ENCODE data around the gene ENOX1. TPM values are rescaled to one million over a fixed set of nuclear protein-coding genes. Genes with fewer than 3 reads are reported as not detected.

The ENOX1 gene
- total and polyA plus RNA-seq, 4 experiments from 2014 or later = not detected

DNA sequence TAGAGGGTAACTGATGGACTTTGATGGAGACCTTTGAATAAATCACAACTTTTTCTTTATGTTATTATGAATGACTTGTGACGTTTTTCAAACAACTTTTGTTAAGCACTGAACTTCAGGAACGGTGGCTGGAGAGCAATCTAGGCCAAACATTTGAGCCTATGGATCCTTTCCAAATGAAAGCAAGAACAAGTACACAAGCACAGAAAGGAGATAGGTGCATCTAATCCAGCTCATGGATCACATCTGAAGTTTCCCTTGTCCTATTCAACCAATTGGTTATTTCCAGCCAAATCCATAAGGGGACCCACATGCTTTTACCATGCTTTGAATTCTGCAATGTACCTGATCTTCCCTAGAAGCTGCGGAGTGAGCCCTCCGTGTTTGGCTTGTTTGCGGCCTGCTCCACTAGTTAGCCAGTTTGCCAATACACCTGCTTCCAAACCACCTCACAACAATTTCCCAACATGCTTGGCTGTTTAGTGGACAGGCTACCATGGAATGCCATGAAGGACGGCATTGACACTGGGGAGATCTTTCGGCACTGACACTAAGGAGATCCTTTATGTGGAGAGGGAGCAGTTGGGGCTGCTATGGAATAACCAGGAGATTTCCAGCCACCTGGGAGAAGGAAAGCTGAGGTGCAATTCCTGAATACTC is 447.5 kb downstream of the ENOX1 start:
- no peaks in the 10 kb centered on the region for H3K36me3 Mint-ChIP-seq
- POLR2A ChIA-PET (ENCODE audit: partially characterized antibody) = no interaction called here
- H3K27me3 Mint-ChIP-seq = peaks cover 4 to 5% of the 10 kb centered on the region in 2 donors
- intact Hi-C loops (cut with micrococcal nuclease) = no loop called here
- no peaks in the 10 kb centered on the region for H3K36me3 ChIP-seq (ENCODE audit: insufficient read depth, low read length)
- CTCF ChIA-PET (ENCODE audit: partially characterized antibody) = no interaction called here
- H3K27ac ChIP-seq (ENCODE audit: low read depth, low read length) = no peak overlapping the region
- no peak for DNase-seq
- no peak overlapping the region for H3K27ac Mint-ChIP-seq
- no peak overlapping the region for H3K4me3 ChIP-seq (ENCODE audit: low read length in 2 of 2)
- no peaks in the 10 kb centered on the region for H3K4me1 ChIP-seq (ENCODE audit: insufficient read depth, low read length)
- no peaks in the 10 kb centered on the region for H3K9me3 Mint-ChIP-seq
- no peak overlapping the region for H3K4me3 Mint-ChIP-seq
- no peaks in the 10 kb centered on the region for H3K4me1 Mint-ChIP-seq
- no peaks in the 10 kb centered on the region for H3K9me3 ChIP-seq (ENCODE audit: control insufficient read depth in 1 of 2, low read length in 2 of 2)
- H3K27me3 ChIP-seq (ENCODE audit: insufficient read depth, low read length) = no peaks in the 10 kb centered on the region

DNA sequence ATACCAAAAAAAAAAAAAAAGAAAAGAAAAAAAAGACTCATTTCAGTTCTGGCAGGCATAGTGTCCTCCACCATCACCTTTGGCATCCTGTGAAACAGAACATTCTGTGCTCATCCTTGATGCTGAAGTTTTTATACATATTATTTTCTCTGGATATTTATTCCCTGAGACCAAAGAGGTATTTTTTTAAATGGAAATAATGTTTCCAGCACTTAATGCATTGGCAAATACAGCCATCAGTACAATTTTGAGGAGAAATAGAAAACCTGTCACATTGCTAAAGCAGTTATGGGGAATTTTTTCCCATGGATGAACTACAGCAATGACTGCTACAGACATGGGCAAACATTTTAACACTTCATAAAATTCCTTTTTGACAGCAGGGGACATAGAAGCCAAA is 451.0 kb downstream of the ENOX1 start:
- Mint-ChIP-seq H3K4me3 (no peak overlapping the region), H3K27ac (no peak overlapping the region), H3K27me3 (peaks cover 1 to 6% of the 10 kb centered on the region in 2 donors), H3K4me1 (no peaks in the 10 kb centered on the region), H3K36me3 (no peaks in the 10 kb centered on the region), H3K9me3 (no peaks in the 10 kb centered on the region)
- intact Hi-C loops (cut with micrococcal nuclease) = no loop called here
- ChIA-PET POLR2A (ENCODE audit: partially characterized antibody) (no interaction called here), CTCF (ENCODE audit: partially characterized antibody) (interaction anchor here (0.6 to 0.9 kb wide), 3 partner anchors 13 to 517 kb away, joined by 3 to 4 read pairs (median 4); no protein-coding TSS in a partner anchor)
- H3K27ac ChIP-seq (ENCODE audit: low read depth, low read length) = no peak overlapping the region
- H3K9me3 ChIP-seq (ENCODE audit: control insufficient read depth in 1 of 2, low read length in 2 of 2) = no peaks in the 10 kb centered on the region
- H3K4me1 ChIP-seq (ENCODE audit: insufficient read depth, low read length) = no peaks in the 10 kb centered on the region
- no peak for DNase-seq
- H3K4me3 ChIP-seq (ENCODE audit: low read length in 2 of 2) = no peak overlapping the region
- no peaks in the 10 kb centered on the region for H3K36me3 ChIP-seq (ENCODE audit: insufficient read depth, low read length)
- H3K27me3 ChIP-seq (ENCODE audit: insufficient read depth, low read length) = no peaks in the 10 kb centered on the region

DNA sequence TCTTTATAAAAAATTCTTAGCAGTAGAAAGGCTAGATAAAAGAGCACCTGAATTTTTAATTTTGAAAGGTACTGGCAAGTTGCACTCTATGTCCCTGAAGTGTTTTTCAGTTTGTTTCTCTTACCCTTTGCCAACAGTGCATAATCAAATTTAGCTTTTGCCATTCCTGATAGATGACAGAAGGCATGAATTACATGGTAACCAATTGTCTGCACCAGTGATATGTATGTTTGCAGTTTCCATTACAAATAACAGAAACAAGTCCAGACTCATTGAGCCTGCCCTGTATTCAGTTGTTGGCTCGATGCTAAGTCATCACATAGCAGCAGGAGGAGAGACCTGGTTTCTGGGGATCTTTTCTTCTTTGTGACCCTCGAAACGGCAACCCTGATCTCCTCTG is 453.6 kb downstream of the ENOX1 start:
- Mint-ChIP-seq H3K4me1 (no peaks in the 10 kb centered on the region), H3K9me3 (no peaks in the 10 kb centered on the region), H3K36me3 (no peaks in the 10 kb centered on the region), H3K27ac (no peak overlapping the region), H3K27me3 (peaks cover 1 to 3% of the 10 kb centered on the region in 2 donors), H3K4me3 (no peak overlapping the region)
- H3K27me3 ChIP-seq (ENCODE audit: insufficient read depth, low read length) = no peaks in the 10 kb centered on the region
- H3K4me1 ChIP-seq (ENCODE audit: insufficient read depth, low read length) = no peaks in the 10 kb centered on the region
- no peak for DNase-seq
- intact Hi-C loops (cut with micrococcal nuclease) = no loop called here
- no peaks in the 10 kb centered on the region for H3K9me3 ChIP-seq (ENCODE audit: control insufficient read depth in 1 of 2, low read length in 2 of 2)
- POLR2A ChIA-PET (ENCODE audit: partially characterized antibody) = no interaction called here
- CTCF ChIA-PET (ENCODE audit: partially characterized antibody) = no interaction called here
- no peak overlapping the region for H3K4me3 ChIP-seq (ENCODE audit: low read length in 2 of 2)
- no peaks in the 10 kb centered on the region for H3K36me3 ChIP-seq (ENCODE audit: insufficient read depth, low read length)
- no peak overlapping the region for H3K27ac ChIP-seq (ENCODE audit: low read depth, low read length)

DNA sequence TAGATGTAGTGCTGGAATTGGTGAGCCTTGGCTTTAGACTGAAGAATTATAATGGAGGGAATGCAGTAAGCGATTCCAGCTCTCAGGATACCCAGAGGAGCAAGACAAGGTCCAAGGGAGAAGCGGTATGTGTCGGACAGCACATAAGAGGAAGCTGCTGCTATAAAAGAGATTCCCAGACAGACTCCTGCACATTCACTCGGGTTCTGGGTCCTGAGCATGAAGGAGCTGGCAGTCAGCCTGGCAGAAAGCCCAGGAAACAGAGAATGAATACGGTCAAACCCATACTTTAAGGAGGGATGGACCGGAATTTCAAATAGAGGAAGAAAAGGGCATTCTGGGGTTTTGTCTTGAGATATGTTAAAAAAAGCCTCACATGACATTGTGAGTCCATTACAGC is 455.1 kb downstream of the ENOX1 start:
- Histone ChIP-seq H3K27me3 (ENCODE audit: insufficient read depth, low read length) (no peaks in the 10 kb centered on the region), H3K36me3 (ENCODE audit: insufficient read depth, low read length) (no peaks in the 10 kb centered on the region), H3K27ac (ENCODE audit: low read depth, low read length) (no peak overlapping the region), H3K4me1 (ENCODE audit: insufficient read depth, low read length) (no peaks in the 10 kb centered on the region), H3K9me3 (ENCODE audit: control insufficient read depth in 1 of 2, low read length in 2 of 2) (no peaks in the 10 kb centered on the region), H3K4me3 (ENCODE audit: low read length in 2 of 2) (no peak overlapping the region)
- no peaks in the 10 kb centered on the region for H3K9me3 Mint-ChIP-seq
- no peak for DNase-seq
- POLR2A ChIA-PET (ENCODE audit: partially characterized antibody) = no interaction called here
- H3K27me3 Mint-ChIP-seq = peaks cover 1 to 3% of the 10 kb centered on the region in 2 donors
- no peak overlapping the region for H3K4me3 Mint-ChIP-seq
- no peaks in the 10 kb centered on the region for H3K36me3 Mint-ChIP-seq
- intact Hi-C loops (cut with micrococcal nuclease) = no loop called here
- CTCF ChIA-PET (ENCODE audit: partially characterized antibody) = no interaction called here
- H3K4me1 Mint-ChIP-seq = no peaks in the 10 kb centered on the region
- H3K27ac Mint-ChIP-seq = no peak overlapping the region

DNA sequence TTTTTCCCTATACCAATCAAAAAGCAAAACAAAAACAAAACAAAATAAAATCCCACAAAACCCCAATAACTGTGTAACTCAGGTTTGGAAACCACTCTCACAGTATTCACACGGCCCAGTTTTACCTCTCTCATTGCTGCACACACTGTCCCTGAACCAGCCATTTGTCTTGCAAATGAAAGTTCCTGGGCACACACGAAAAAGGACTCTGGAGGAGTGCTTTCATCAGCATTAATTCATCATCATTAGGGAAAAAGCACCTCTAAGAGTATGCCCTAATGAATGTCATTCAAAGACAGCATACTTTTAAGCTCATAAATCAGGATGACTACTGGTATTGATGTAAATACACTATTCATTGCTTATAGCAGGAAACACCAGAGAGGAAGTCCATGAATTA is 457.1 kb downstream of the ENOX1 start:
- H3K27ac ChIP-seq (ENCODE audit: low read depth, low read length) = no peak overlapping the region
- POLR2A ChIA-PET (ENCODE audit: partially characterized antibody) = no interaction called here
- Mint-ChIP-seq H3K4me3 (no peak overlapping the region), H3K27ac (no peak overlapping the region), H3K9me3 (no peaks in the 10 kb centered on the region), H3K4me1 (no peaks in the 10 kb centered on the region), H3K36me3 (no peaks in the 10 kb centered on the region), H3K27me3 (peaks cover 1 to 3% of the 10 kb centered on the region in 2 donors)
- H3K4me3 ChIP-seq (ENCODE audit: low read length in 2 of 2) = no peak overlapping the region
- CTCF ChIA-PET (ENCODE audit: partially characterized antibody) = no interaction called here
- no peaks in the 10 kb centered on the region for H3K4me1 ChIP-seq (ENCODE audit: insufficient read depth, low read length)
- no peaks in the 10 kb centered on the region for H3K27me3 ChIP-seq (ENCODE audit: insufficient read depth, low read length)
- DNase-seq = no peak
- intact Hi-C loops (cut with micrococcal nuclease) = no loop called here
- no peaks in the 10 kb centered on the region for H3K36me3 ChIP-seq (ENCODE audit: insufficient read depth, low read length)
- H3K9me3 ChIP-seq (ENCODE audit: control insufficient read depth in 1 of 2, low read length in 2 of 2) = no peaks in the 10 kb centered on the region

DNA sequence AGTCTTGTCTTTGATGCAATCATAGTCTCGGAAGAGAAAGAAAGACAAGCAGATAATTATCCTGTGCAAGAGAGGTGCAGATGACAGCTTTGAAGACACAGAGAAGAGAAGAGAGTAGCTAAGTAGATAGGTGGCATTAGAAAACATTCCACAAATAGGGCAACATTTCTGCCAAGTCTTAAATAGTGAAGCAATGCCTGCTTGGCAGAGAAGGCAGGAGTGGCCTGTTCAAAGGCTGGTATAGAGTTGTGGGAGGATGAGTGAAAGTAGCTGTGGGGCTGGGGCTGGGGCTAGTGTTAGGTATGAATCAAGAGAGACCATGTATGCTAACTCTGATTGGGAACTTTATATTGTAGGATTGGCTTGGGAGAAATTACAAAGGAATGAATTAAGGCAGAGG is 457.9 kb downstream of the ENOX1 start:
- intact Hi-C loops (cut with micrococcal nuclease) = no loop called here
- Histone ChIP-seq H3K4me1 (ENCODE audit: insufficient read depth, low read length) (no peaks in the 10 kb centered on the region), H3K27me3 (ENCODE audit: insufficient read depth, low read length) (no peaks in the 10 kb centered on the region), H3K36me3 (ENCODE audit: insufficient read depth, low read length) (no peaks in the 10 kb centered on the region), H3K27ac (ENCODE audit: low read depth, low read length) (no peak overlapping the region), H3K9me3 (ENCODE audit: control insufficient read depth in 1 of 2, low read length in 2 of 2) (no peaks in the 10 kb centered on the region), H3K4me3 (ENCODE audit: low read length in 2 of 2) (no peak overlapping the region)
- ChIA-PET CTCF (ENCODE audit: partially characterized antibody) (no interaction called here), POLR2A (ENCODE audit: partially characterized antibody) (no interaction called here)
- H3K9me3 Mint-ChIP-seq = no peaks in the 10 kb centered on the region
- DNase-seq = no peak
- no peak overlapping the region for H3K27ac Mint-ChIP-seq
- no peaks in the 10 kb centered on the region for H3K36me3 Mint-ChIP-seq
- no peaks in the 10 kb centered on the region for H3K4me1 Mint-ChIP-seq
- peaks cover 0 to 3% of the 10 kb centered on the region in 2 donors for H3K27me3 Mint-ChIP-seq
- H3K4me3 Mint-ChIP-seq = no peak overlapping the region

DNA sequence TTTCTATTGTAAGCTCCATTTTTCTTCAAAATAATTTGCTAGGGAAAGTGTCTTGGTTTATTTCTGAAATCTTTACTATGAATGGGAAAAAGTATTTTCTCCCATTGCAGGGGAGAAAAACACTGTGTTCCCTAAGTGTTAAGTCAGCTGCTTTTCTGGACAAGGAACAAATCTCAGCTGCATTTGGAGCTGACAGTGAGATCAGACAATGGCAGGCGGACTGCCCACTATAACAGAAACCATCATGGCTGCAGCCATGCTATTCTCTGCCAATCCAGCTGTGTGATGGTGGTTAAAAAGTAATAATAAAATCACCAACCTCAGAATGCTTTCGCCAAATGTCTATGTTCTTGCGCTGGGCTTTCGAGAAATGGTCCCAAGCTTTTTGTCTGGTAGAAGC is 460.7 kb downstream of the ENOX1 start:
- no peaks in the 10 kb centered on the region for H3K27me3 ChIP-seq (ENCODE audit: insufficient read depth, low read length)
- H3K9me3 Mint-ChIP-seq = no peaks in the 10 kb centered on the region

DNA sequence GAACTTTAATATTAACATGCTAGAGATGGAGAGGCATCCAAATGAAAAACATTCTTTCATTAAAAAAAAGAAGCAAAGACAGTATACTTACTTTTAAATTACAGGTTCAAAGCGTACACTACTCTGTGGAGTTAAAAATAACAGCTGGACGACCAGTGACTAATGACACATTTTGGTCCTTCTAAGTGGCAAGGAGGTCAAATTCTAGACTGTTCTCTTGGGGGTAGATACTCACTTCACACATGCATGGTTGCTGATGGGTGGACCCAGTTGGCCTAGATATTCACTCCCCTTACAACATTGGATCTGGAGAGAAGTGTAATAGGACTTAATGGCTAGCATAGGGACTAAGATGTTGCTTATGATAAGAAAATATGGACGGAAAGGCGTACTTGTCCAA is 461.1 kb downstream of the ENOX1 start:
- no peaks in the 10 kb centered on the region for H3K27me3 ChIP-seq (ENCODE audit: insufficient read depth, low read length)
- Mint-ChIP-seq H3K4me1 (no peaks in the 10 kb centered on the region), H3K27me3 (peaks cover 3 to 4% of the 10 kb centered on the region in 2 donors), H3K9me3 (no peaks in the 10 kb centered on the region), H3K36me3 (no peaks in the 10 kb centered on the region), H3K4me3 (no peak overlapping the region), H3K27ac (no peak overlapping the region)
- no peaks in the 10 kb centered on the region for H3K36me3 ChIP-seq (ENCODE audit: insufficient read depth, low read length)
- H3K27ac ChIP-seq (ENCODE audit: low read depth, low read length) = no peak overlapping the region
- no peak for DNase-seq
- H3K9me3 ChIP-seq (ENCODE audit: control insufficient read depth in 1 of 2, low read length in 2 of 2) = no peaks in the 10 kb centered on the region
- no peak overlapping the region for H3K4me3 ChIP-seq (ENCODE audit: low read length in 2 of 2)
- POLR2A ChIA-PET (ENCODE audit: partially characterized antibody) = no interaction called here
- no peaks in the 10 kb centered on the region for H3K4me1 ChIP-seq (ENCODE audit: insufficient read depth, low read length)
- intact Hi-C loops (cut with micrococcal nuclease) = no loop called here
- CTCF ChIA-PET (ENCODE audit: partially characterized antibody) = no interaction called here

More for the DNA sequence above, 460.7 kb downstream of the ENOX1 start:
- ChIA-PET CTCF (ENCODE audit: partially characterized antibody) (no interaction called here), POLR2A (ENCODE audit: partially characterized antibody) (no interaction called here)
- Histone ChIP-seq H3K9me3 (ENCODE audit: control insufficient read depth in 1 of 2, low read length in 2 of 2) (no peaks in the 10 kb centered on the region), H3K27ac (ENCODE audit: low read depth, low read length) (no peak overlapping the region), H3K4me1 (ENCODE audit: insufficient read depth, low read length) (no peaks in the 10 kb centered on the region), H3K4me3 (ENCODE audit: low read length in 2 of 2) (no peak overlapping the region), H3K36me3 (ENCODE audit: insufficient read depth, low read length) (no peaks in the 10 kb centered on the region)
- Mint-ChIP-seq H3K4me3 (no peak overlapping the region), H3K36me3 (no peaks in the 10 kb centered on the region), H3K27ac (no peak overlapping the region), H3K4me1 (no peaks in the 10 kb centered on the region), H3K27me3 (peaks cover 0 to 2% of the 10 kb centered on the region in 2 donors)
- intact Hi-C loops (cut with micrococcal nuclease) = no loop called here
- DNase-seq = no peak

Data from CD4-positive, alpha-beta memory T cell (primary cell).